Erythroblast (primary cell): ENCODE measurements around the gene STK26.

ENCODE experiments used
- GATA1 ChIP-seq: IDR thresholded peaks from 2 replicates; pipeline ENCODE4 v1.6.1; 2011; ENCODE audit warnings: low read depth, mild to moderate bottlenecking, control low read depth, low read length, moderate library complexity
- POLR2A ChIP-seq: IDR thresholded peaks from 2 replicates; pipeline ENCODE4 v1.6.1; 2011; ENCODE audit warnings: mild to moderate bottlenecking, low read length

- no peak for TF ChIP-seq POLR2A
- no peak for TF ChIP-seq GATA1
These were observed 35.9 kb upstream of the STK26 start for GRCh38 chrX:131987252-131987651.
